GM21515 (cell line): ENCODE results near the gene KCNA10.

ENCODE experiments used
- ATAC-seq: cut with Tn5 transposase; IDR thresholded peaks from one replicate; pipeline ENCODE4 v1.9.1; 2021; ENCODE audit not compliant: unreplicated experiment

KCNA10 gene

DNA sequence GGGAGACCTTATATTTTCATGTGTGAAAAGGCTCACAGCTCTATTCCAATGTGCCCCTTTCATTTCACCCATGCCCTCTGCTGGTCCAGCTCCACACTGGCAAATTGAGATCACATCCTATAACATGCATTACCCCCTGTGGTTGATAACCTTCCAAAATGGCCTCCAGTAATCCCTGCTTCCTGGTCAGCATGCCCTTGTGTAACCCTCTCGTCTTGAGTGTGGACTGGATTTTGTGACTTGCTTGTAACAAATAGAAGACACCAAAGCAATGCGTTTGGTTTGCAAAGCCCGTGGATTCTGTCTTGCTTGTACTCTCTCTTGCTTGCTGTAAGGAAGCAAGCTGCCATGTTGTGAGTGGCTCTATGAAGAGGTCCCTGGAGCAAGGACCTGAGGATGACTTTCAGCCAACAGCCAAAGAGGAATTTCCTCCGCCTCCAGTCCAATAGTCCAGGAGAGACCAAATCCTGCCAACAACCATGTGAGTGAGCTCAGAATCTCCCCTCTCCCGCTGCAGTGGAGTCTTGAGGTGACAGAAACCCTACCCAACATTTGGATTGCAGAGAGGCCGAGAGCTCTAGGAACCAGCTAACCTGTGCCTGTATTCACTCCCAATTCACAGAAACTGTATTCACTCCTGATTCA is 17.4 kb downstream of the KCNA10 start:
- ATAC-seq: no peak

DNA sequence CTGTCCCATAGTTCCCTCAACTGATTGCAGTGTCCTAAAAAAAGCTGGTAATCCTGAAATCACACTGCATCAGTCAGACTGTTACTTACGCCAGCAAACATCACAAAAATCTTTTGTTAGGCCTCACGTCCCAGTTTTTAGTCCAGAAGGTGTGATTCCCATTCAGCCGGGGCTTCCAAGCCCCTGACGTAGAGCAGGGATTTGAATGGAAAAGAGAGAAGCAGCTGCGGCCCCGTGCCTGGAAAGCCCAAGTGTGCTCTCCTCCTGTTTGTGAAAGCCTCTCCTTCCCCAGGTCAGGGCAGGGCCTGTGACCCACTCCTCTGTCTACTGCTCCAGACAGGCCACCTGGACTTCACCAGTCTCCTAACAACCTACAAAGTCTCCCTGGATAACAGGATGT is 20.7 kb downstream of the KCNA10 start:
- ATAC-seq: no peak

DNA sequence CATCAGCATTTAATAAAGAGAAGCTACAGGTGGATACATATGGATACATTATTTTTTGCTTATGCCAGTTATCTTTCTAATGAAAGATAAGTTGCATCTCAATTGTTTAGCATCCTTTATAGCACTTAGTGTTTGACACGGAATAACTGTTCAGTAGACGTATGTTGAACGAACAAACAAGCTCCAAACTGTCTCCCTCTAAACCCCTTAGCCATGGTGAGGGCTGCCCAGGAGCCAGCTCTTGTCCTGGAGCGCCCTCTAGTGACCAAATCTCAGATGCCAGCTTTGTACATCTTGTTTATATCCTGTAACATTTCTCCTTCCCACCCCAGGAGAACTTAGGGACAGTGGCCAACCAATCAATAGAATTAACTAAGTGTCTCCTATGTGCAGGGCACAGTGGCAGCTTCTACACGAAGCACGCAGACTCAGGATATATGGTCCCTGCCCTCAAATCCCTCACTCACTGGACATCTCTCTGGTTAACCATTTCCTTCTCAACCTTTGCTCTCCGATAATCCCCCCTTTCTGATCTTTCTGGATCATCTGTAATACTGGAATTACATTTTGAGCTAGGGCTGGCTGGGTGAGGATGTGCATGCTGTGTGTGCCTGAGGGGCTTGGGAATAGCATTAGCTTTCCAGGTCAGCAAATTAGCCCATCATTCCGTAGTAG is 22.9 kb downstream of the KCNA10 start:
- no peak for ATAC-seq

- no peak for ATAC-seq
Observed at GRCh38 chr1:110494522-110495406, 24.2 kb downstream of the KCNA10 start.

GRCh38 chr1:110494036-110494435 is 24.9 kb downstream of the KCNA10 start:
- no peak for ATAC-seq

DNA sequence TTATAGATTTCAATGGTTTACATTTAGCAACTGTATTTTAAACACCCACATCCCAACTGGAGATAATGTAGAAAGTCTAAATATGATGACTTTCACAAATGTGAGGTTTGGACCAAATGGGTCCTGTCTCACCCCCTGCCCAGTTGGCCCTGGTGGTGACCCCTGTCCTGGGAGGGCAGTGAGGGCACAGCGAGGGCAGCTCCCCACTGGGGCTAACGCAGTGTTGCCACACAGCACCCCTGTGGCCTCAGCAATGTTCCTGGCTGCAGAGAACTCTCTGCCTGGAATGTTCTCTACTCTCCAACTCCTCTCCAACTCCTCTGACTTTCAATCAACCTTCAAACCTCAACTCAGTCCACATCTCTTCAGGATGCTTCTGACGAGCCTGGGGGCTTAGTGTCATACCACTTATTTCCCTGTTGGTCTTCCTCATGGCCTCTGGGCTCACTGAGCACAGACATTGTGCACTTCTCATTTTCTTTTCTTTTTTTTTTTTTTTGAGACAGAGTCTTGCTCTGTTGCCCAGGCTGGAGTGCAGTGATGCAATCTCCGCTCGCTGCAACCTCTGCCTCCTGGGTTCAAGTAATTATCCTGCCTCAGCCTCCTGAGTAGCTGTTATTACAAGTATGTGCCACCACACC is 25.8 kb downstream of the KCNA10 start:
- ATAC-seq: no peak

- ATAC-seq: no peak
Observed at GRCh38 chr1:110492573-110492972, 26.4 kb downstream of the KCNA10 start.

DNA sequence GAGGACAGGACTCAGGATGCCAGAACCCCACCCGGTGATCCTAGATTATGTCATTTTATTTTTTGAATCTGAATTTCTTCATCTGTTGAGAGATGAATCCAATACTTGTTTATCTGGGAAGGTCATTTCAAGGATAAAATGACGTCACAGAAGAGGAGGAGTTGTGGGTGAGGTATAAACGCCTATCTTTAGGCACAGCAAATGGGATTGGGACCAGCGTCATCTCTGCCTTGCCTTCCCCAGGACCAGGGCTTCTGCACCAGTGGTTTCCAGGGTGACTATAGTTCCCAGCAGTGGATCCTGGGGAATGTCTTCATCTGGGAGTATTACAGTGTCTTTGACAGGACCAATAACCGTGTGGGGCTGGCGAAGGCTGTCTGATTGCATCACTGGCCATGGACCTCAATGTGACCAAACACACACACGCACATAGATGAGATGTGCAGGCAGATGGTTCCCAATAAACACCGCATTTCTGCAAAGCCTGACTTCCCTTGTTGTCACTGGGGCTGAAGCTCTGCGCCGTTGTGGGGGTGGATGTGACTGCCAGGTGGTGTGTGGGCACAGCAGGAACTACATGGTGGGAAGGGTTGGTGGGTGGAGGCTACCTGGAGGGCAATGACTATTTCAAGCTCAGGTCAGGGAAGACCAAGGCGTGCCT is 28.1 kb downstream of the KCNA10 start:
- no peak for ATAC-seq

- no peak for ATAC-seq
Observed at GRCh38 chr1:110489973-110490542, 28.9 kb downstream of the KCNA10 start.

GRCh38 chr1:110489406-110489805 is 29.6 kb downstream of the KCNA10 start:
- no peak for ATAC-seq

DNA sequence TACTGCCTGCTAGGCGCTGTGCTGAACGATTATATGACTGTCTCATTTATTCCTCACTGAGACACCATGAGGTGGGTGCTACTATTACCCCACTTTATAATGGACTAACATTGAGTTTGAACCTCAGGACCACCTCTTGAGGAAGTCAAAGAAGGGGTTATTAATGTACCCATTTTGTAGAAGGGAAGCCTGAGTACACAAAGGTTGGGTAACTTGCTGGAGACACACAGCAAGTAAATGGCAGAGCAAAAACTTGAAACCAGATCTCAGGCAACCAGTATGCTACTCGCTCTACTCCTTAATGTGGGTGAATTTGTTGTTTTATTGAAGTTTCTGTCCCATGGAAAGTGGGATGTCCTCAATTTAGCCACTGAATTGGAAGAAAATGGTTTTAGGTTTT is 30.1 kb downstream of the KCNA10 start:
- ATAC-seq: no peak

DNA sequence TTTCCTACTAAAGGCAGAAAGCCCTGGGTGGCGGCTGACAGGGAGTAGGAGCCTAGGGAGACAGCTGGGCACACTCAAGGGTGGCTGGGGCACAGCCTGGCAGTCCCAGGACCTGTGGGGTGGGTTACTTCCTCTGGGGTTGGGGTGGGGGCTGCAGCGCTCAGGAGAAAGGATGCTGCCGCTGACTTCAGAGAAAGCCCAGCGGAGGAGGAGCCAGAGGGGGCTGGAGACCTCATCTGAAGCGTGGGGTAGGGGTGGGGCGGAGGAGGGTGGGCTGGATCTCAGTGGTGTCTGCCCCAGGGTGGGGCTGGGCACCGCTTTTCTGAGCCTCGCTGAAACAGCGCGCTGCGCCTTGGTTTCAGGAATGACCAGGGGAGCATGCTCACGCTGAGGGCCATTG is 30.8 kb downstream of the KCNA10 start:
- no peak for ATAC-seq

DNA sequence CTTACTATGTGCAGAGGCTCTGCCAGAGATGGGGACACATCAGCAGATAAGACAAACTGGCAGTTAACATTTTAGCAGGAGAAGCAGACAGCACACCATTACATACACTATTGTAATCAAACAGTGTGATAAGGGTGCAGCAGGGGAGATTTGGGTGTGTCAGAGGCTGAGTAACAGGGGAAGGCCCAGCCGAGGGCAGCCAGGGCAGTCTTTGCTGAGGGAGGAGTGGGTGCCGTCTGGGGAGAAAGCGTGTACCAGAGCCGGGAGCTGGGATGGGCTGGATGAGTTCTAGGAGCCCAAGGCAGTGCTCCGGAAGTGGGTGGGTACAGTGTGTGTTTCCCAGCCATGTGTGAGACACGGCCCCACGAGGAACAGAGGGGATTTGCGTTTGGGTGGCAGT is 31.2 kb downstream of the KCNA10 start:
- no peak for ATAC-seq

- ATAC-seq: no peak
Observed at GRCh38 chr1:110485725-110486124, 33.2 kb downstream of the KCNA10 start.

GRCh38 chr1:110484801-110485200 is 34.2 kb downstream of the KCNA10 start:
- ATAC-seq: no peak

GRCh38 chr1:110483308-110483685 is 35.7 kb downstream of the KCNA10 start:
- no peak for ATAC-seq

GRCh38 chr1:110482662-110483307 is 36.2 kb downstream of the KCNA10 start:
- ATAC-seq: no peak

DNA sequence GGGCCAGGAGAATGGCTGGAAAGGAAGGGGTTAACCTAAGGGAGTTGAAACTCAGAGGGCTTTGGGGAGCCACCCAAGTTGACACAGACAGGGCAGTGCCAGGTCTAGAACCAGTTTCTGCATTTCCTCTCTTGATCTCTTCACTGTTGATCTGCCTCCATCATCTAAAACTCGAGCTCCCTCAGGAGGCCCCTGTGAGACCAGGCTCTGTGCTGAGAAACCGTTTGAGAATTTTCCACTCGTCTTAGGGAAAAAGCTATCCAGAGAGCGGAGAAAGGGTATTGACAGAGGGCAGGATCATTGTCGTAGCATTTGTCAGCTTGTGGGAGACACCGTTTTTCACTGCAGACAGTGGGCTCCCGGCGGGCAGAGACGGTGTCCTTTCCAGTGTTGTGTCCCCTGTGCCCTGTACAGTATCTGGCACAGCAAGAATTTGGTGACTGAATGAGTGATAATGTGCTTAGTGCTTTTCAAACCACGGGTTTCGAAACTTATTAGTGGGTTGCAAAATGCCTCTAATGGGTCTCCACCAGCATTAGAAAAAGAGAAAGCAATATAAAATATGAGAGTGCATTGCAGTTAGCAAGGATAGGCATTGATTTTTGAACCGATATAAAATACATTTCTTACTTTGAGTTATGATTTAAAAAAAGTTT is 36.9 kb downstream of the KCNA10 start:
- ATAC-seq: no peak

DNA sequence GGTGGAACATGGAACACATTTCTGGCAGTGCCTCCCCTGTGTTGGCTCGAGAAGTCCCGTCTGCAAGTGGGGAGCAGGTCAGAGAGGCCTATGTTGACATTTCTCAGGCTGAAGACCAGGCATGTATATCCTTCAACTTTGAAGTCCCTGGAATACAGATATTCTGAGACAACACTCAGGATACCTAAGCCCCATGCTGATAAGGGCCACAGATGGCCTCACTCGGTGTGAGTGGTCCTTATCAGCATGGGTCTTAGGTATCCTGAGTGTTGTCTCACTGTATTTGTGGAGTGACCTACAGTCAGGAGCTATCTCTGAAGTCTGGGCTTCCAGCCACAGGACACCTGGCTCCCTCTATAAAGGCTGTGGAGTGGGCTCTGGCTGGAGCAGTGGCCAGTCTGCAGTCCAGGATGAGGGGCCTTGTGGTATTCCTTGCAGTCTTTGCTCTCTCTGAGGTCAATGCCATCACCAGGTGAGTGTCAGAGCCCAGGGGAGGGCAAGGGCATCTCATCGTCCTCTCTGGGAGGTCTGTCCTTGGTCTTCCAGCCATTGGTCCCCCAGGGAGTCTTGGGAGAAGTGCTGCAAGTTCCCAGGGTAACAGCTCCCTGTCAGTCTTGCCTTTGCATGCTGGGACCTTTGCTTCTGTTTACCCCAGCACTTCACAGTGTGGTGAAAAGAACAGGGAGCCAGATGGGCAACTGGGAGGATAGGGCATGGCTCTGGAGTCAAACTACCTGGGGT is 38.4 kb downstream of the KCNA10 start:
- no peak for ATAC-seq
